Iris pigment epithelial cell (primary cell): ENCODE results near the gene PALM3.
"Not testable (repeated sequence)": the region's sequence is repeated elsewhere in the genome, so short reads cannot be mapped to it uniquely, and the experiment has no call there.

Experiments used
- DNase-seq: peaks from one replicate; pipeline ENCODE4 v3.0.0-alpha.2; 2011; ENCODE audit warnings: low read depth

Gene PALM3

DNA sequence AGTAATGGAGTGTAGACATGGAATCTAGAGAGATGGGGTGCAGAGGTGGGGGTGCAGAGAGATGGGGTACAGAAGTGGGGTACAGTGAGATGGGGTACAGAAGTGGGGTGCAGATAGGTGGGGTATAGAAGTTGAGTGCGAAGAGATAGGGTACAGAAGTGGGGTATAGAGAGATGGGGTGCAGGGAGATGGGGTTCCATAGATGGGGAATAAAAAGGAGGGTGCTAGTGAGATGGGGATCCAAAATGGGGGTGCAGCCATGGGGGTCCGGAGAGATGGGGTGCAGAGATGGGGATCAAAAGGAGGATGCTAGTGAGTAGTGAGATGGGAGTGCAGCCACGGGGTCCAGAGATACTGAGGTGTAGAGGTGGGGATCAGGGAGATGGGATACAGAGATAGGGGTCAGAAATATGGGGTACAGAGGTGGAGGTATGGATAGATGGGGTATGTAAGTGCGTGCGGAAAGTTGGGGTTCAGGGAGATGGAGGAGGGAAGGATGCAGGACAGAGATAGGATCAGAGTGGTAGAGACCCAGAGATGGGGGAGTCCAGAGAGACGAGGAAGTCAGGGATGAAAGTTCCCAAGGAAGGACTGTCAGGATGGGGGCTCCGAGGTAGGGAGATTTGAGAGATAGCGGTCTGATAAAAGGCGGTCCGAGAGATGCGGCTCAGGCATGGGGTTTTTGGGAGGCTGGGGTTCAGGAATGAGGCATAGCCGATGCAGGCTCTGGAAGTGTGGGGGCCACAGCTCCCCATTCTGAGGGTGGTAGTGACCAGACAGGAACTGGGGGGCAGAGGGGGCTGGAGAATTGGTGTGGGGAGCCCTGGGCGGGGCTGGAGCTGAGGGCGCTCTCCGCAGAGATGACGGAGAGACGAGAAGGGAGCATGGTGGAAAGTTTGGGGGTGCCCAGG, 3.4 kb downstream of the PALM3 start:
- DNase-seq: no peak

GRCh38 chr19:14056741-14057356, 5.0 kb downstream of the PALM3 start:
- no peak for DNase-seq

DNA sequence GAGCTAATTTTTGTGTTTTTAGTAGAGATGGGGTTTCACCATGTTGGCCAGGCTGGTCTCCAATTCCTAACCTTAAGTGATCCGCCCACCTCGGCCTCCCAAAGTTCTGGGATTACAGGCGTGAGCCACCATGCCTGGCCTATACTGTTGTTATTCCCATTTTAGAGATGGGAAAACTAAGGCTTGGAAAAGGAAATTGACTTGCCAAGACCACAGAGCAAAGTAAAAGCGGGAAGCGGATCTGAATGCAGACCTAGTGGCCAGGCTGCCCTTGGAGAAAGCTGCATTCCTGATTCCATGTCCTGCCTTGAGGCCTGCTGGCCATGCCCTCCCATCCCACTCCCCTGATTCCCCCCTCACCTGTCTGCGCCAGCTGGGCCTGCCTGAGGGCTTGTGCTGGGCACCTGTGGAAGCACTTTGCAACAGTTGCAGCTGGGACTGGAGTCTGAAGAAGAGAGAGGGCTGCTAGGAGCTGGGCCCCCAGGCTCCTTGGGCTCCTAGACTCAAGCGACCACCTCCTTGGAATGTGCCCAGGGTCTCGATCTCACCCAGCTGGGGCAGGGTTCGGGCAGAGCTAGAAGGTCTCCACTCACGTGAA, 5.7 kb downstream of the PALM3 start:
- no peak for DNase-seq

DNA sequence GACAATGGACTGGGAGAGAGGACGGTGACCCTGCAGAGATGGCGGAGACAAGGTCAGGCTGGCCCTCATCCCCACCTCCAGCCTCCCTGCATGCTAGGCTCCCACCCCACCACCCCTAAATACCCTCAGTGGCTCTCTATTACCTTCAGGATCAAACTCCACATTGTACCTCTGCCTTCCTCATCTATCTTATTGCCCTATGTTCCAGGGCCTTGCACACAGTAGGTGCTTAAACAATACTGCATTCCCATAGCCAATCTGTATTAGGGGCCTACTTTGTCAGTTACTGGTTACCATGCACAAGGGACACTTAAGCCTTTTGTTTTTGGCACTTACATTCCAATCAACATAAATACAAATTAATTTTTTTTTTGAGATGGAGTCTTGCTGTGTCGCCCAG, 6.5 kb downstream of the PALM3 start:
- no peak for DNase-seq

GRCh38 chr19:14054721-14055120, 7.2 kb downstream of the PALM3 start:
- DNase-seq: no peak

DNA sequence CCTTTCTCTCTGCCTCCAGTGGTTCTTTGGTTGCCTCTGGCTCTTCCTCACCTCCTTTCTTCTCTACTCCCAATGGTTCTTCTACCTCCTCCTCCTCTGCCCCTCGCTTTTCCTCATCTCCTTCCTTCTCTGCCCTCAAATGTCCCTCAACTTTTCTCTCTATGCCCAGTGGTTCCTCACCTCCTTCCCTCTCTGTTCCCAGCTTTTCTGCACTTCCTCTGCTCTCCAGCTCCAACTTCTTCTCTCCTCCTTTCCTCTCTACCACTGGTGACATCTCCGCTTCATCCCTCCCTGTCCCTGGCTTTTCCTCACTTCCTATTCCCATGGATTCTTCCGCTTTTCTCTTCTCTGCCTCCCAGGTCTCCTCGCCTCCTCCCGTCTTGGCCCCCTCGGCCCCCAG, 7.8 kb downstream of the PALM3 start:
- DNase-seq: no peak

GRCh38 chr19:14053500-14053899, 8.4 kb downstream of the PALM3 start:
- DNase-seq: no peak

DNA sequence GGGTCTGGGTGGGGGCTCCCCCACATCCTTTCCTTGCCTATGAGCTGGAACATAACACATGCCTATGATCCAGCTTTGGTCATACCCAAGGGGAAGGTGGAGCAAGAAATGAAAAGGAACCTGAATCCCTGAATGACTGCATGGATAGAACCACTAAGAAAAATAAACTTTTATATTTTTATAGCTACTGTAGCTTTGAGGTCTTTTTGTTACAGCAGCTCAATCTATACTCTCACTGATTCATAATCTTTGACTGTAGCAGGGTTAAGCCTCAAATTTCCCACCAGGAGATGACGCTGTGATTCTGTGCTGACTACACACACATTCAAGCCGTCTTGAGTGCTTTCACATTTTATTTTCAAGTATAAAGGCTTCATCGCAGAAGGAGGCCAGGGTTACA, 8.8 kb downstream of the PALM3 start:
- no peak for DNase-seq

- DNase-seq: no peak
Measured at GRCh38 chr19:14052470-14052869, 9.4 kb downstream of the PALM3 start.

DNA sequence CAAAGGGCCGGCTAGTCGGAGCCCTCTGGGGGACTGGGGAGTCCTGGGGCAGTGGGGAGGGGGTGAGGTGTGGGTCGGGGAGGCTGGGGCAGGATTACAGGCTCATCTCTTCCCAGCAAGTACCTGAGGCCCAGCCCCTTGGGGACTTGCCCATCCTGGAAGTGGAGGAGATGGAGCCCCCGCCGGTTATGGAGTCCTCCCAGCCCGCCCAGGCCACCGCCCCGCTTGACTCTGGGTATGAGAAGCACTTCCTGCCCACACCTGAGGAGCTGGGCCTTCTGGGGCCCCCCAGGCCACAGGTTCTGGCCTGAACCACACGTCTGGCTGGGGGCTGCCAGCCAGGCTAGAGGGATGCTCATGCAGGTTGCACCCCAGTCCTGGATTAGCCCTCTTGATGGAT, 9.9 kb downstream of the PALM3 start:
- DNase-seq: no peak

DNA sequence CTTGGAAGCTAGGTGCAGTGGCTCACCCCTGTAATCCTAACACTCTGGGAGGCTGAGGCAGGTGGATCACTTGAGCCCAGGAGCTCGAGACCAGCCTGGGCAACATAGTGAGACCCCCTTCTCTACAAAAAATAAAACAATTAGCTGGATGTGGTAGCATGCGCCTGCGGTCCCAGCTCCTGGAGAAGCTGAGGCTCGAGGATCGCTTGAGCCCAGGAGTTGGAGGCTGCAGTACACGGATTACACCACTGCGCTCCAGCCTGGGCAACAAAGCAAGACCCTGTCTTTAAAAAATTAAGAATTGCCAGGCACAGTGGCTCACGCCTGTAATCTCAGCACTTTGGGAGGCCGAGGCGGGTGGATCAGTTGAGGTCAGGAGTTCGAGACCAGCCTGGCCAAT, 10.9 kb downstream of the PALM3 start:
- DNase-seq: not testable (repeated sequence)

- DNase-seq: no peak
Measured at GRCh38 chr19:14050512-14050911, 11.4 kb downstream of the PALM3 start.

DNA sequence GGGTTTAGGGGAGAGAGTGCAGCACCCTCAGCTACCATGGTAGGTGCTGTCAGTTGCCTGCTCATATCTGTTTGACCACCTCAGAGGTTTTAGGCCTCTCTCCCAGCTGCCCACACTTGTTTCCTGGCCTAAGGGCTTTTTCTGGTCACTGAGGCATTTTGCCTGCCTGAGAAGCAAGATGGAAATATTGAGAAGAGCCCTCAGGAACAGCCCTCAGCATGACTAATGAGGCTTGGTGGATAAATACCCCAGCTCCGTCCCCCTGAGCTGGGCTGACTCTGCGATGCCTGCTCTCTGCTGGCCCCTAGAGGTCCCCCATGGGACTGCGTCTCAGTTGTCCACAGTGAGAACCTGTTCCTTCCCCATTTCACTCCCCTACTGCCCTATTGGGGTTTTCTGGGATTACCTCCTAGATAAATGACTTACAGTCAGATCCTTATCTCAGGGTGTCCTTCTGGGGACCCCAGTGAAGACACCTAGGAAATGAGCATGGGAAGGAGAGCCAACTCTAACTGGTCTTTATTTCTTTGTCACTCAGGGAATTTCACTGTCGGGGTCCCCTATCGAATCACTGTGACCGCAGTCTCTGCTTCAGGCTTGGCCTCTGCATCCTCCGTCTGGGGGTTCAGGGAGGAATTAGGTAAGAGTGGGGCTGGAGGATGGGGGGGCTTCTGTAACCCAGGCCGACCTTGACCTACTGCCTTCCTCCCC, 13.3 kb downstream of the PALM3 start:
- peak; percentile 21 for DNase-seq

GRCh38 chr19:14047866-14048265, 14.0 kb downstream of the PALM3 start:
- not testable (repeated sequence) for DNase-seq

DNA sequence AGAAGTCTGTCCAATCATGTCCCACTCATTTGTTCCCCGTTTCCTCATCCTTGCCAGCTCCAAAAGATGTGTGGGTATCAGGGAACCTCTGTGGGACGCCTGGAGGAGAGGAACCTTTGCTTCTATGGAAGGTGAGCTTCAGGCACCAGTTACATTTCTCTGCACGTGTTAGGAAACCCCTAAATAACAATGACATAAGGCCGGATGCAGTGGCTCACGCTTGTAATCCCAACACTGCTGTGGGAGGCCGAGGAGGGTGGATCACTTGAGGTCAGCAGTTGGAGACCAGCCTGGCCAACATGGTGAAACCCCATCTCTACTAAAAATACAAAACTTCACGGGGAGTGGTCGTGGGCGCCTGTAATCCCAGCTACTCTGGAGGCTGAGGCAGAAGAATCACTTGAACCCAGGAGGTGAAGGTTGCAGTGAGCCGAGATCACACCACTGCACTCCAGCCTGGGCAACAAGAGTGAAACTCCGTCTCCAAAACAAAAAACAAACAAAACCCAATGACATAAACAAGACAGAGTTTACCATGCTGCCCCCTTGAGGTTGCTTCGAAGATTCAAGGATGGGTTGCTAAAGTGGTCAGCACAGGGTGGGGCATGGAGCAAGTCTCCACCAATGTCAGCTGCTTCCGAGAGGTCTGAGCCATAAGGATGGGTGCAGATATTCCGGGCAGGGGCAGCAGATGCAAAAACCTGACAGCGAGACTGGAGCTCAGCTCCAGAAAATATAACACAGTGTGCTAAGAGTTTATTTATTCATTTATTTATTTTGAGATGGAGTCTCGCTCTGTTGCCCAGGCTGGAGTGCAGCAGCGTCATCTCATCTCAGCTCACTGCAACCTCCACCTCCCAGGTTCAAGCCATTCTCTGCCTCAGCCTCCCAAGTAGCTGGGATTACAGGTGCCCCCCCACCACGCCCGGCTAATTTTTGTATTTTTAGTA, 18.9 kb downstream of the PALM3 start:
- peak; percentile 65 for DNase-seq

DNA sequence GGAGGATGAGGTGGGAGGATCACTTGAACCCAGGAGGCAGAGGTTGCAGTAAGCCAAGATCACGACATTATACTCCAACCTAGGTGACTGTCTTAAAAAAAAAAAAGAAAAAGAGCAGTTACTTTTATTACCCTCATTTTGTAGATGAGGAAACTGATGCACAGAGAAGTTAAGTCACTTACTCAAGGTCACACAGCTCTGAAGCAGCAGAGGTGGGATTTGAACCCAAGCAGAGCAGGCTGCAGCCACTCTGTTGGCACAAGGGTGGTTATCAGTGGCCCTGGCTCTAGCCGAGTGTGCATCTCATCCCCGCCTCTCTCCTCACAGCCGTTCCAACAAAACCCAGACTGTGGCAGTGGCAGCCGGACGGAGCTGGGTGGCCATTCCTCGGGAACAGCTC, 22.7 kb downstream of the PALM3 start:
- no peak for DNase-seq

DNA sequence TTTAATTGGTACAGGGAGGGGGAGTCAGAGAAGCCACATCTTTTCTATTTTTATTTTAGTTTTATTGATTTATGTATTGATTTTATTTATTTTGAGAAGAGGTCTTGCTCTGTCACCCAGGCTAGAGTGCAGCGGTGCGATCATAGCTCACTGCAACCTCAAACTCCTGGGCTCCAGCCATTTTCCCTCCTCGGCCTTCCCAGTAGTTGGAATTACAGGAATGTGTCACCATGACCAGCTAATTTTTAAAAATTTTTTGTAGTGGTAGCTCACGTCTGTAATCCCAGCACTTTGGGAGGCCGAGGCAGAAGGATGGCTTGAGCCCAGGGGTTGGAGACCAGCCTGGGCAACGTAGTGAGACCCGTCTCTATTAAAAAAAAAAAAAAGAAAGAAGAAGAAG, 26.2 kb downstream of the PALM3 start:
- no peak for DNase-seq

- DNase-seq: not testable (repeated sequence)
Measured at GRCh38 chr19:14035159-14035558, 26.7 kb downstream of the PALM3 start.

GRCh38 chr19:14033946-14034345, 27.9 kb downstream of the PALM3 start:
- no peak for DNase-seq

DNA sequence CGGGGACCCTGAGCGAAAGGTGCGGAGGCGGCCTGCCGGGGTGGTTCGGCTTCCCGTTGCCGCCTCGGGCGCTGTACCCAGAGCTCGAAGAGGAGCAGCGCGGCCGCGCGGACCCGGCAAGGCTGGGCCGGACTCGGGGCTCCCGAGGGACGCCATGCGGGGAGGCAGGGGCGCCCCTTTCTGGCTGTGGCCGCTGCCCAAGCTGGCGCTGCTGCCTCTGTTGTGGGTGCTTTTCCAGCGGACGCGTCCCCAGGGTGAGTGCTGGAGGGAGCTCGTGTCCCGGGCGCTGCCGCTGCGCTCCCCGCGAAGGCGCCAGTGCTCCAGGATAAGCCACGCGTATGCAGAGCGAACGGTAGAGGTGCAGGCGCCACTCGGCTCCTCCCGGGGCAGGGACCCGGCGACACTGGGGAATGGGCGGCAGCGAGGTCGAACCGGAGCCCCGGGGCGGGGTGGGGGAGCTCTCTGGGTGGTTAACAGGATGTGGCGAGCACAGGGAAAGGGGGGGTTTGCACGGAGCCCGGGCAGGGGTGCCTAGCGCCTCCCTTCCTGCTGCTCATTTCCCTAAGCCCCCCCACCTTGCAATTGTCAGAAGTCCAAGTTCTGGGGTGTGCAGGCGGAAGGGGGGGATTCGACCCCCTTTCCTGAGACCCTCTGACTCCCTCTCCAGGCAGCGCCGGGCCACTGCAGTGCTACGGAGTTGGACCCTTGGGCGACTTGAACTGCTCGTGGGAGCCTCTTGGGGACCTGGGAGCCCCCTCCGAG, 30.0 kb downstream of the PALM3 start, which contains the start of gene IL27RA:
Gene IL27RA, plus strand, starts transcription at position 44 of the 762 bp plus-strand sequence. Its CDS starts 111 bp downstream, at position 155.
- DNase-seq: peak; percentile 54
